KMS-11 (cell line): Measurements from ENCODE around the gene CFTR.

Source experiments
- H2AFZ ChIP-seq: fragments of 200-600 bp; sonication (generic); 2 replicates; pipeline ENCODE4 v1.6.1; 2016; ENCODE audit warnings: antibody characterized with exemption, mixed run types, low read depth
- H3K27ac ChIP-seq: fragments of 200-600 bp; sonication (generic); 2 replicates; pipeline ENCODE4 v1.6.1; 2016; ENCODE audit warnings: mild to moderate bottlenecking, mixed run types
- H3K27me3 ChIP-seq: fragments of 200-600 bp; sonication (generic); 2 replicates; pipeline ENCODE4 v1.6.1; 2017; ENCODE audit warnings: mild to moderate bottlenecking, low read depth, mixed run types, moderate library complexity; ENCODE audit not compliant: insufficient read depth
- H3K36me3 ChIP-seq: fragments of 200-600 bp; sonication (generic); 2 replicates; pipeline ENCODE4 v1.6.1; 2017; ENCODE audit warnings: mild to moderate bottlenecking, mixed run types; ENCODE audit not compliant: insufficient read depth
- H3K4me1 ChIP-seq: fragments of 200-600 bp; sonication (generic); 2 replicates; pipeline ENCODE4 v1.6.1; 2016; ENCODE audit warnings: mild to moderate bottlenecking, low read depth, mixed run types; ENCODE audit not compliant: poor library complexity, severe bottlenecking
- H3K4me2 ChIP-seq: fragments of 200-600 bp; sonication (generic); 2 replicates; pipeline ENCODE4 v1.7.0; 2016; ENCODE audit warnings: mild to moderate bottlenecking, mixed run types
- H3K4me3 ChIP-seq: fragments of 200-600 bp; sonication (generic); IDR thresholded peaks from 2 replicates; pipeline ENCODE4 v1.6.1; 2017; ENCODE audit warnings: low read depth, low read length, mixed read lengths; ENCODE audit not compliant: insufficient read depth
- H3K79me2 ChIP-seq: fragments of 200-600 bp; sonication (generic); 2 replicates; pipeline ENCODE4 v1.6.1; 2016; ENCODE audit warnings: low read depth, mixed run types; ENCODE audit not compliant: insufficient read depth
- H3K9ac ChIP-seq: fragments of 200-600 bp; sonication (generic); 2 replicates; pipeline ENCODE4 v1.6.1; 2016; ENCODE audit warnings: mild to moderate bottlenecking, mixed run types
- H4K20me1 ChIP-seq: fragments of 200-600 bp; sonication (generic); 2 replicates; pipeline ENCODE4 v1.6.1; 2016; ENCODE audit warnings: mild to moderate bottlenecking, mixed run types; ENCODE audit not compliant: insufficient read depth
- CTCF ChIP-seq: fragments of 200-600 bp; sonication (generic); conservative IDR thresholded peaks from 2 replicates; pipeline ENCODE4 v1.6.1; 2017; ENCODE audit warnings: low read depth, mild to moderate bottlenecking, antibody characterized with exemption, low read length, moderate library complexity, mixed read lengths

The CFTR gene

GRCh38 chr7:117619681-117620080 is 139.9 kb downstream of the CFTR start:
- no peaks in the 10 kb centered on the region for H3K4me1 ChIP-seq
- no peaks in the 10 kb centered on the region for H3K36me3 ChIP-seq
- no peak overlapping the region for H3K9ac ChIP-seq
- no peak for TF ChIP-seq CTCF
- H3K27ac ChIP-seq: no peak overlapping the region
- no peak overlapping the region for H2AFZ ChIP-seq
- H4K20me1 ChIP-seq: no peaks in the 10 kb centered on the region
- no peak overlapping the region for H3K4me3 ChIP-seq
- H3K4me2 ChIP-seq: no peak overlapping the region
- H3K27me3 ChIP-seq: no peaks in the 10 kb centered on the region
- H3K79me2 ChIP-seq: no peaks in the 10 kb centered on the region

GRCh38 chr7:117621075-117621618 is 141.3 kb downstream of the CFTR start:
- no peaks in the 10 kb centered on the region for H3K4me1 ChIP-seq
- H3K4me3 ChIP-seq: no peak overlapping the region
- no peaks in the 10 kb centered on the region for H3K36me3 ChIP-seq
- TF ChIP-seq CTCF: no peak
- no peak overlapping the region for H3K27ac ChIP-seq
- H3K4me2 ChIP-seq: no peak overlapping the region
- no peak overlapping the region for H3K9ac ChIP-seq
- no peaks in the 10 kb centered on the region for H3K27me3 ChIP-seq
- H3K79me2 ChIP-seq: no peaks in the 10 kb centered on the region
- no peak overlapping the region for H2AFZ ChIP-seq
- no peaks in the 10 kb centered on the region for H4K20me1 ChIP-seq

- no peaks in the 10 kb centered on the region for H3K4me1 ChIP-seq
- no peaks in the 10 kb centered on the region for H4K20me1 ChIP-seq
- TF ChIP-seq CTCF: no peak
- H3K79me2 ChIP-seq: no peaks in the 10 kb centered on the region
- no peak overlapping the region for H2AFZ ChIP-seq
- H3K36me3 ChIP-seq: no peaks in the 10 kb centered on the region
- no peak overlapping the region for H3K4me2 ChIP-seq
- no peak overlapping the region for H3K9ac ChIP-seq
- no peak overlapping the region for H3K4me3 ChIP-seq
- H3K27ac ChIP-seq: no peak overlapping the region
- no peaks in the 10 kb centered on the region for H3K27me3 ChIP-seq
These were observed 143.8 kb downstream of the CFTR start for GRCh38 chr7:117623606-117624005.

- no peaks in the 10 kb centered on the region for H4K20me1 ChIP-seq
- H3K4me2 ChIP-seq: 0 out of 2 replicates have a peak overlapping the region, but pooled peaks have one; percentile 20
- H3K4me1 ChIP-seq: peaks cover 30% of the 10 kb centered on the region
- no peak overlapping the region for H3K9ac ChIP-seq
- TF ChIP-seq CTCF: no peak
- no peaks in the 10 kb centered on the region for H3K27me3 ChIP-seq
- H3K36me3 ChIP-seq: no peaks in the 10 kb centered on the region
- H3K4me3 ChIP-seq: no peak overlapping the region
- H3K79me2 ChIP-seq: no peaks in the 10 kb centered on the region
- H2AFZ ChIP-seq: no peak overlapping the region
- H3K27ac ChIP-seq: no peak overlapping the region
These were observed 150.7 kb downstream of the CFTR start for GRCh38 chr7:117630501-117630900.
